DMS 273 (cell line): ENCODE measurements around the gene SPDYE11.
"Not testable (repeated sequence)": the region's sequence is repeated elsewhere in the genome, so short reads cannot be mapped to it uniquely, and the experiment has no call there.

Experiments used
- DNase-seq: peaks from one replicate; lab custom pipeline; 2025; ENCODE audit not compliant: unreplicated experiment; lab: John Stamatoyannopoulos, UW

SPDYE11 gene, protein sequence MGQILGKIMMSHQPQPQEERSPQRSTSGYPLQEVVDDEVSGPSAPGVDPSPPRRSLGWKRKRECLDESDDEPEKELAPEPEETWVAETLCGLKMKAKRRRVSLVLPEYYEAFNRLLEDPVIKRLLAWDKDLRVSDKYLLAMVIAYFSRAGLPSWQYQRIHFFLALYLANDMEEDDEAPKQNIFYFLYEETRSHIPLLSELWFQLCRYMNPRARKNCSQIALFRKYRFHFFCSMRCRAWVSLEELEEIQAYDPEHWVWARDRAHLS

DNA sequence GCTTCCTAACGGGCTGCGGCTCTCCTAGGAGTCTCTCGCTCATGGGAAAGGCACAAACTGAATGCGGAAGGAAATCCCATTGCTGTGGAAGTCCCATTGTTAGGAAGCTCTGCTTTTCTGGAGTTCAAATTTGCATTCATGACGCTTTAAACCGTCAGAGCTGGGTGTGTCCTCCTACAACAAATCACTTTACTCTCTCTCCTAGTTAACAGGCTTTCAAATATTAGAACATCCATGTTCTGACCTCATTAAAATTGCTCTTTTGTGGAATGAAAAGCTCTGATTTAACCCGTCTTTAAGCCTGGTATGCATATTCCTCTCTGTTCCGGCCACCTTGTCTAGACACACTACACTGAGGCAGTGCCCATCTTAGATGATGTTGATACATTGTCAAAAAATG is at the start of gene SPDYE11:
Gene SPDYE11, minus strand, starts transcription at position 101 of the 400 bp plus-strand sequence. CDS start 1,800 bp downstream, outside the sequence.
- DNase-seq: not testable (repeated sequence)

DNA sequence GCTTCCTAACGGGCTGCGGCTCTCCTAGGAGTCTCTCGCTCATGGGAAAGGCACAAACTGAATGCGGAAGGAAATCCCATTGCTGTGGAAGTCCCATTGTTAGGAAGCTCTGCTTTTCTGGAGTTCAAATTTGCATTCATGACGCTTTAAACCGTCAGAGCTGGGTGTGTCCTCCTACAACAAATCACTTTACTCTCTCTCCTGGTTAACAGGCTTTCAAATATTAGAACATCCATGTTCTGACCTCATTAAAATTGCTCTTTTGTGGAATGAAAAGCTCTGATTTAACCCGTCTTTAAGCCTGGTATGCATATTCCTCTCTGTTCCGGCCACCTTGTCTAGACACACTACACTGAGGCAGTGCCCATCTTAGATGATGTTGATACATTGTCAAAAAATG is 28.2 kb upstream of the SPDYE11 start, which contains the start of gene SPDYE9:
Gene SPDYE9, minus strand, starts transcription at position 101 of the 400 bp plus-strand sequence. CDS start 1,800 bp downstream, outside the sequence.
- not testable (repeated sequence) for DNase-seq

DNA sequence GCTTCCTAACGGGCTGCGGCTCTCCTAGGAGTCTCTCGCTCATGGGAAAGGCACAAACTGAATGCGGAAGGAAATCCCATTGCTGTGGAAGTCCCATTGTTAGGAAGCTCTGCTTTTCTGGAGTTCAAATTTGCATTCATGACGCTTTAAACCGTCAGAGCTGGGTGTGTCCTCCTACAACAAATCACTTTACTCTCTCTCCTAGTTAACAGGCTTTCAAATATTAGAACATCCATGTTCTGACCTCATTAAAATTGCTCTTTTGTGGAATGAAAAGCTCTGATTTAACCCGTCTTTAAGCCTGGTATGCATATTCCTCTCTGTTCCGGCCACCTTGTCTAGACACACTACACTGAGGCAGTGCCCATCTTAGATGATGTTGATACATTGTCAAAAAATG is 28.0 kb downstream of the SPDYE11 start, which contains the start of gene SPDYE8:
Gene SPDYE8, minus strand, starts transcription at position 101 of the 400 bp plus-strand sequence. CDS start 1,800 bp downstream, outside the sequence.
- DNase-seq: not testable (repeated sequence)

DNA sequence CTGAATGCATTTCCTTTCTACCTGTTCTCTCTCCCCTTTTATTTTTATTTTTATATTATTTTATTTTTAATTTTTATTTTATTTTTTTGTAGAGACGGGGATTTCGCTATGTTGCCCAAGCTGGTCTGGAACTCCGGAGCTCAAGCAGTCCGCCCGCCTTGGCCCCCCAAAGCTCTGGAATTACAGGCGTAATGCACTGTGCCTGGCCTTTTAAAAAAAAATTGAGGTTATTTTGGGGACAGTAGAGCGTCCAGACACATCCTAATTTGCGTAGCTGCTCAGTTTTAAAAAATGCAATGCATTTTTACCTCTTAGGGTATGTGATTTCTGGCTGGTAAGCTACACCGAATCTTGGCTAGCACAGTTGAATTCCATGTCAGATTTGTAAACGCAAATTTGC is 51.2 kb downstream of the SPDYE11 start:
- not testable (repeated sequence) for DNase-seq

DNA sequence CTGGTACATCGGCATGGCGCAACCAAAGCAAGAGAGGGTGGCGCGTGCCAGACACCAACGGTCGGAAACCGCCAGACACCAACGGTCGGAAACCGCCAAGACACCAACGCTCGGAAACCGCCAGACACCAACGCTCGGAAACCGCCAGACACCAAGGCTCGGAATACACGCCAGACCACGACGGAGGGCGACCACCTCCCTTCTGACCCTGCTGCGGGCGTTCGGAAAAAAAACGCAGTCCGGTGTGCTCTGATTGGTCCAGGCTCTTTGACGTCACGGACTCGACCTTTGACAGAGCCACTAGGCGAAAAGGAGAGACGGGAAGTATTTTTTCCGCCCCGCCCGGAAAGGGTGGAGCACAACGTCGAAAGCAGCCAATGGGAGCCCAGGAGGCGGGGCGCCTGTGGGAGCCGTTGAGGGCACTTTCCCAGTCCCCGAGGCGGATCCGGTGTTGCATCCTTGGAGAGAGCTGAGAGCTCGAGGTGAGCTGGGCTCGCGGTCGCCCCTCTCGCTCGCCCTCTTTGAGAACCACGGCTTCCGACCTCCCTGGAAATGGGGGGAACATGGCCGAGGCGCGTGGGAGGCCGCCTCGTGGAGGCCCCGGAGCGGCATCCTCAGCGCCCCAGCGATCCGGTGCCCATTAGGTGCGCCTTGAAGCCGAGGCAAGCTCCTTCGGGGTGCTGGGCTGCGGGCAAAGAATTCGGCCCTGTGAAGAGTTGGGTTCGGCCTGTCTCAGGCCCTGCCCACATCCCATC is 51.8 kb downstream of the SPDYE11 start:
- not testable (repeated sequence) for DNase-seq

DNA sequence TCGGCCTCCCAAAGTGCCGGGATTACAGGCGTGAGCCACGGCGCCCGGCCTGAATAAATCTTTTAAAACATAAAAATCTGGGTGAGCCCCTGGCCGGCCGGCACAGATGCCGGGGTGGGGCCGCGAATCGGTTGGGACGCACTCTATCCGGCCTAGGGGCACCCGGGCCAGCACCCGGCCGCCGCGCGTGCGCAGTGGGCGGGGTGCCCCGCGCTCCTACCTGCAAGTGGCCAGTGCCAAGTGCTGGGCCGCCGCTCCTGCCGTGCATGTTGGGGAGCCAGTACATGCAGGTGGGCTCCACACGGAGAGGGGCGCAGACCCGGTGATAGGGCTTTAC is 52.4 kb downstream of the SPDYE11 start:
- DNase-seq: not testable (repeated sequence)

DNA sequence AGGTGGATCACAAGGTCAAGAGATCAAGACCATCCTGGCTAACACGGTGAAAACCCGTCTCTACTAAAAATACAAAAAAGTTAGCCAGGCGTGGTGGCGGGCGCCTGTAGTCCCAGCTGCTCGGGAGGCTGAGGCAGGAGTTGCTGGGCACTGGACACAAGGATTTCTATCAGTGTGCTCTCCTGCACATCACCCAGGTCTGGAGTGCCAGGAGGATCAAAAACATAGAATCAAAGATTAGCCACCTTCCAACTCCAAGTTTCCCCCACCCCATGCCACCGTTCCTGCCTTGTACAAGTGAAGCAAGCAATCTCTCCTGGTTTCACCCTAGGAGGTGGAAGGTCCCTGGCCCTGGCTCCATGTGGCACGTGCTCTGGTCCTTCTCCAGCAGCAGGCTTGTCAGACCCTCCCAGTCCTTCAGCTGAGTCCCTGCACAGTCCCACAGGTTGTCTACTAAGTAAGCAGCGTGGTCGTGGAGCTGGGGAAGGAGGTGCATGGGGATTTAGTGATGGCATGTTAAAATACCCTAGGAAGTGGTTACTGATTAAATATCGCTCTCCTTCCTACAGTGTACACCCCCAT is 59.7 kb downstream of the SPDYE11 start:
- not testable (repeated sequence) for DNase-seq
